Kidney (tissue), 14 donors: ENCODE measurements around the gene PNLIPRP3. TPM values are rescaled to one million over a fixed set of nuclear protein-coding genes. Genes with fewer than 3 reads are reported as not detected.
"Not testable (repeated sequence)": the region's sequence is repeated elsewhere in the genome, so short reads cannot be mapped to it uniquely, and the experiment has no call there.

ENCODE experiments used
- DNase-seq, 5 donors: peaks; one replicate each; pipeline ENCODE4 v3.0.0-alpha.2; 2013 to 2020
- FAIRE-seq: peaks from 2 replicates; lab custom pipeline; 2012; peaks lifted over from hg19 to GRCh38; lab: Jason Lieb, UNC
- H3K27ac ChIP-seq, 2 donors: one replicate each; pipeline ENCODE4 v1.7.0; 2013; ENCODE audit warnings: low read depth in 2 of 2, low read length in 2 of 2, inconsistent platforms in 1 of 2
- H3K27me3 ChIP-seq: one replicate; pipeline ENCODE4 v1.7.1; 2013; ENCODE audit warnings: low read length, inconsistent platforms; ENCODE audit not compliant: control insufficient read depth, insufficient read depth
- H3K36me3 ChIP-seq, 3 donors: one replicate each; pipeline versions ENCODE4 v1.7.0 to v1.7.1; 2013; ENCODE audit warnings: low read length in 3 of 3, control low read depth in 1 of 3, inconsistent platforms in 1 of 3; ENCODE audit not compliant: insufficient read depth in 3 of 3, control insufficient read depth in 2 of 3
- H3K4me1 ChIP-seq, 3 donors: one replicate each; pipeline versions ENCODE4 v1.7.0 to v1.7.1; 2013; ENCODE audit warnings: low read length in 3 of 3, inconsistent platforms in 1 of 3, low read depth in 1 of 3; ENCODE audit not compliant: control insufficient read depth in 2 of 3, insufficient read depth in 2 of 3
- H3K4me3 ChIP-seq, 3 donors: one replicate each; pipeline versions ENCODE4 v1.7.0 to v1.8.1; 2013; ENCODE audit warnings: low read length in 3 of 3, control low read depth in 1 of 3, inconsistent platforms in 1 of 3
- H3K9ac ChIP-seq, 3 donors: one replicate each; pipeline versions ENCODE4 v1.7.0 to v1.7.1; 2013; ENCODE audit warnings: low read length in 3 of 3, control low read depth in 1 of 3, inconsistent platforms in 1 of 3
- H3K9me3 ChIP-seq, 3 donors: one replicate each; pipeline versions ENCODE4 v1.7.0 to v1.7.1; 2013; ENCODE audit warnings: low read length in 3 of 3, control low read depth in 1 of 3, inconsistent platforms in 1 of 3; ENCODE audit not compliant: control insufficient read depth in 2 of 3, insufficient read depth in 1 of 3
- intact Hi-C: fragments of 100-400 bp; cut with DNase I; formaldehyde crosslinking; loops from one replicate; pipeline ENCODE4 v1.11.1; 2022
- polyA plus RNA-seq: library from polyadenylated mRNA; stranded (reverse); fragments of 350-450 nt; fragmentation: Illumina TruSeq; extraction: RNeasy Lipid Tissue Mini Kit (QIAGEN cat#74804); gene quantifications from one replicate; pipeline ENCODE4 v1.2.3, GENCODE V29; 2014; ENCODE audit warnings: low read depth, low replicate concordance; ENCODE audit not compliant: insufficient read depth
- total RNA-seq: library from RNA; stranded (reverse); fragmentation: NEBNext Ultra II Directional; extraction: Animal tissue kit (Norgen Biotek cat#: 25700); gene quantifications from one replicate; pipeline ENCODE4 v1.2.1, GENCODE V29; 2021
- TF ChIP-seq, protein P1 (sequence below): IDR thresholded peaks from 3 replicates; pipeline ENCODE4 v1.5.1; 2012; ENCODE audit warnings: mild to moderate bottlenecking, moderate library complexity, borderline replicate concordance; ENCODE audit not compliant: insufficient read depth; ENCODE audit errors: extremely low read depth
- donor health status: control.
- donor health status: control.
- donor health status: control.
- donor health status: control.
- donor health status: control.
- donor health status: DM: yes; HTN: yes; CAD: no.
- donor health status: Normal renal cell carcinoma (clear cell type).

The PNLIPRP3 gene
- total and polyA plus RNA-seq, 2 donors from 2014 or later: not detected

GRCh38 chr10:116385994-116386809 is 41.4 kb upstream of the PNLIPRP3 start:
- TF ChIP-seq, protein P1, sequence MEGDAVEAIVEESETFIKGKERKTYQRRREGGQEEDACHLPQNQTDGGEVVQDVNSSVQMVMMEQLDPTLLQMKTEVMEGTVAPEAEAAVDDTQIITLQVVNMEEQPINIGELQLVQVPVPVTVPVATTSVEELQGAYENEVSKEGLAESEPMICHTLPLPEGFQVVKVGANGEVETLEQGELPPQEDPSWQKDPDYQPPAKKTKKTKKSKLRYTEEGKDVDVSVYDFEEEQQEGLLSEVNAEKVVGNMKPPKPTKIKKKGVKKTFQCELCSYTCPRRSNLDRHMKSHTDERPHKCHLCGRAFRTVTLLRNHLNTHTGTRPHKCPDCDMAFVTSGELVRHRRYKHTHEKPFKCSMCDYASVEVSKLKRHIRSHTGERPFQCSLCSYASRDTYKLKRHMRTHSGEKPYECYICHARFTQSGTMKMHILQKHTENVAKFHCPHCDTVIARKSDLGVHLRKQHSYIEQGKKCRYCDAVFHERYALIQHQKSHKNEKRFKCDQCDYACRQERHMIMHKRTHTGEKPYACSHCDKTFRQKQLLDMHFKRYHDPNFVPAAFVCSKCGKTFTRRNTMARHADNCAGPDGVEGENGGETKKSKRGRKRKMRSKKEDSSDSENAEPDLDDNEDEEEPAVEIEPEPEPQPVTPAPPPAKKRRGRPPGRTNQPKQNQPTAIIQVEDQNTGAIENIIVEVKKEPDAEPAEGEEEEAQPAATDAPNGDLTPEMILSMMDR: peak; percentile 34
- H3K9me3 ChIP-seq: no peaks in the 10 kb centered on the region
- H3K4me3 ChIP-seq: no peak overlapping the region
- DNase-seq (peak in 2 of 5 donors; percentile 69 to 70), FAIRE-seq (peak; percentile 44)
- intact Hi-C loops: no loop called here
- no peaks in the 10 kb centered on the region for H3K4me1 ChIP-seq
- no peaks in the 10 kb centered on the region for H3K27me3 ChIP-seq
- H3K27ac ChIP-seq: no peak overlapping the region
- H3K36me3 ChIP-seq: no peaks in the 10 kb centered on the region
- H3K9ac ChIP-seq: no peak overlapping the region

DNA sequence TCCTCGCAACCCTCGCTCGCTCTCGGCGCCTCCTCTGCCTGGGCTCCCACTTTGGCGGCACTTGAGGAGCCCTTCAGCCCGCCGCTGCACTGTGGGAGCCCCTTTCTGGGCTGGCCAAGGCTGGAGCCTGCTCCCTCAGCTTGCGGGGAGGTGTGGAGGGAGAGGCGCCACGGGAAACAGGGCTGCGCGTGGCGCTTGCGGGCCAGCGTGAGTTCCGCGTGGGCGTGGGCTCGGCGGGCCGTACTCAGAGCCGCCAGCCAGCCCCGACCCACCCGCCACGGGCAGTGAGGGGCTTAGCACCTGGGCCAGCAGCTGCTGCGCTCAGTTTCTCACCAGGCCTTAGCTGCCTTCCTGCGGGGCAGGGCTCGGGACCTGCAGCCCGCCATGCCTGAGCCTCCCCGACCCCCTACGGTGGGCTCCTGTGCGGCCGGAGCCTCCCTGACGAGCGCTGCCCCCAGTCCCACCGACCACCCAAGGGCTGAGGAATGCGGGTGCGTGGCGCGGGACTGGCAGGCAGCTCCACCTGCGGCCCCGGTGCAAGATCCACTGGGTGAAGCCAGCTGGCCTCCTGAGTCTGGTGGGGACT is 34.3 kb upstream of the PNLIPRP3 start:
- H3K4me3 ChIP-seq, H3K9me3 ChIP-seq, H3K27me3 ChIP-seq, FAIRE-seq, intact Hi-C loops, H3K27ac ChIP-seq, DNase-seq, H3K36me3 ChIP-seq, H3K9ac ChIP-seq, H3K4me1 ChIP-seq: not testable (repeated sequence)

DNA sequence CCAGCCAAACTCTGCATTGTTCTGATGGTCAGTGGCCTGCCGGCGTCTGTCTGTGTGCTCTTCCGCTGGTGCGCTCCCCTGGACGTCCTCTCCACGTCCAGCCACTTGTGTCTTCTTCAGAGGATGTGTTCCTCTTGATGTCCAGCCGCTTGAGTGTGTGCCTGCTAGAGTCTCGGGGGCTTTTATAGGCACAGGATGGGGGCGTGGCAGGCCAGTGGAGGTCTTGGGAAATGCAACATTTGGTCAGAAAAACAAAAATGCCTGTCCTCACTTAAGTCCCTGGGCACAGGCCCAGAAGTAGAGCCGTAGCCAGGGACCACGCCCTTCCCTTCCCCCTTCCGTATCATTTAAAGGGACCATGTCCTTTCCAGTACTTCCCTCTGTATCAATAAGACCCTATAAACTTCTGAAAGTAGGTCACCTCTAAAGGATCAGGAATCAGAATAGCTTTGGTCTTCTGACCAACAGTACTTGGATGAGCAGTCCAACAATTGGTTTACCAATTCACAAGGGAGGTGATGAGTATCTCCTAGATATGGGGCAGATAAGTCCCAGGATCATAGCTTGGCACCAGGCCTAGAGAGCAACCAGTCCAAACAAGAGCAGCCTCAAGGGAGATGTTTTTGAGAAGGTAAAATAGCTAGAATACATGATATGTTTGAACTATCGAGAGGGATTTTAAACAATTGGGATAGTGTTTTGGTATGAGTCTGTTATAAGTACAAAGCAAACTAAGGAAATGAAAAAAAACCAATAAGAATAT is 32.2 kb upstream of the PNLIPRP3 start:
- H3K27me3 ChIP-seq: no peaks in the 10 kb centered on the region
- H3K4me1 ChIP-seq: no peaks in the 10 kb centered on the region
- H3K9me3 ChIP-seq: no peaks in the 10 kb centered on the region
- no peak overlapping the region for H3K27ac ChIP-seq
- FAIRE-seq (no peak), DNase-seq (no peak)
- TF ChIP-seq, protein P1: no peak
- H3K36me3 ChIP-seq: no peaks in the 10 kb centered on the region
- intact Hi-C loops: no loop called here
- no peak overlapping the region for H3K9ac ChIP-seq
- H3K4me3 ChIP-seq: no peak overlapping the region

GRCh38 chr10:116398224-116398623 is 29.4 kb upstream of the PNLIPRP3 start:
- TF ChIP-seq, protein P1: no peak
- FAIRE-seq (no peak), DNase-seq (no peak)
- Histone ChIP-seq H3K27me3 (no peaks in the 10 kb centered on the region), H3K9ac (no peak overlapping the region), H3K4me1 (no peaks in the 10 kb centered on the region), H3K27ac (no peak overlapping the region), H3K9me3 (no peaks in the 10 kb centered on the region), H3K4me3 (no peak overlapping the region), H3K36me3 (no peaks in the 10 kb centered on the region)
- intact Hi-C loops: no loop called here
